Activated CD4-positive, CD25-positive, alpha-beta regulatory T cell treated with anti-CD3 and anti-CD28 coated beads, Interleukin-2, amount 50 U/mL, for 72 hours (primary cell): ENCODE results near the gene EXOC3.

Experiments
- DNase-seq: peaks from one replicate; pipeline ENCODE4 v3.0.0; 2021

Gene EXOC3

GRCh38 chr5:440401-441201 is 2.4 kb upstream of the EXOC3 start:
- DNase-seq = no peak

GRCh38 chr5:441996-442334 is 1.0 kb upstream of the EXOC3 start:
- no peak for DNase-seq

GRCh38 chr5:443239-444151 is 519 bp downstream of the EXOC3 start:
- DNase-seq = peak; percentile 51

GRCh38 chr5:444226-444625 is 1.2 kb downstream of the EXOC3 start:
- DNase-seq = peak; percentile 0

- DNase-seq = peak; percentile 2
Observed at GRCh38 chr5:445591-445990, 2.6 kb downstream of the EXOC3 start.

GRCh38 chr5:446066-446882 is 3.3 kb downstream of the EXOC3 start:
- DNase-seq = peak; percentile 11

- DNase-seq = peak; percentile 30
Observed at GRCh38 chr5:446883-447263, 3.9 kb downstream of the EXOC3 start.

- peak; percentile 21 for DNase-seq
Observed at GRCh38 chr5:447501-447900, 4.5 kb downstream of the EXOC3 start.

- peak; percentile 20 for DNase-seq
Observed at GRCh38 chr5:448061-448765, 5.2 kb downstream of the EXOC3 start.

- no peak for DNase-seq
Observed at GRCh38 chr5:448766-449090, 5.8 kb downstream of the EXOC3 start.

GRCh38 chr5:449151-449550 is 6.2 kb downstream of the EXOC3 start:
- no peak for DNase-seq

- DNase-seq = no peak
Observed at GRCh38 chr5:451587-452458, 8.8 kb downstream of the EXOC3 start.

GRCh38 chr5:452978-453710 is 10.2 kb downstream of the EXOC3 start:
- peak; percentile 27 for DNase-seq

- peak; percentile 21 for DNase-seq
Observed at GRCh38 chr5:453725-454481, 10.9 kb downstream of the EXOC3 start.

- peak; percentile 17 for DNase-seq
Observed at GRCh38 chr5:454936-455335, 12.0 kb downstream of the EXOC3 start.

GRCh38 chr5:455806-456205 is 12.8 kb downstream of the EXOC3 start:
- peak; percentile 17 for DNase-seq

- peak; percentile 25 for DNase-seq
Observed at GRCh38 chr5:456351-457194, 13.6 kb downstream of the EXOC3 start.

- DNase-seq = peak; percentile 27
Observed at GRCh38 chr5:457195-457961, 14.4 kb downstream of the EXOC3 start.
